CD4-positive, alpha-beta memory T cell (primary cell): ENCODE data around the gene PALLD. TPM values are rescaled to one million over a fixed set of nuclear protein-coding genes. Genes with fewer than 3 reads are reported as not detected.

Experiments used
- CTCF ChIA-PET: fragments of 350-600 bp; sonication (Branson Sonifier 250); formaldehyde crosslinking; loops from one replicate; lab custom pipeline; 2021; ENCODE audit warnings: inconsistent platforms; ENCODE audit not compliant: partially characterized antibody; lab: Charles Lee
- POLR2A ChIA-PET: fragments of 350-600 bp; sonication (Branson Sonifier 250); formaldehyde crosslinking; loops from one replicate; lab custom pipeline; 2021; ENCODE audit not compliant: partially characterized antibody; lab: Charles Lee
- DNase-seq, 5 donors: peaks; one replicate each; pipeline versions ENCODE4 v3.0.0 to v3.0.0-alpha.2; 2020 to 2022; ENCODE audit warnings: mixed read lengths in 1 of 5
- H3K27ac ChIP-seq: one replicate; pipeline ENCODE4 v1.7.0; 2013; ENCODE audit warnings: low read depth, low read length
- H3K27me3 ChIP-seq: 2 replicates; pipeline ENCODE4 v1.7.0; 2013; ENCODE audit warnings: mild to moderate bottlenecking, low read length, moderate library complexity; ENCODE audit not compliant: insufficient read depth
- H3K36me3 ChIP-seq: 2 replicates; pipeline ENCODE4 v1.7.0; 2013; ENCODE audit warnings: mild to moderate bottlenecking, low read length, moderate library complexity; ENCODE audit not compliant: insufficient read depth
- H3K4me1 ChIP-seq: 2 replicates; pipeline ENCODE4 v1.7.0; 2013; ENCODE audit warnings: mild to moderate bottlenecking, low read length, moderate library complexity; ENCODE audit not compliant: insufficient read depth
- H3K4me3 ChIP-seq, 2 donors: one replicate each; pipeline ENCODE4 v1.7.0; 2013; ENCODE audit warnings: low read length in 2 of 2, mild to moderate bottlenecking in 1 of 2
- H3K9me3 ChIP-seq, 2 donors: one replicate each; pipeline ENCODE4 v1.7.0; 2013; ENCODE audit warnings: low read length in 2 of 2, control low read depth in 1 of 2; ENCODE audit not compliant: control insufficient read depth in 1 of 2
- H3K27ac Mint-ChIP-seq, 7 donors: one replicate each; pipeline ENCODE4 v1.8.0; 2020 to 2021; ENCODE audit warnings: mixed read lengths in 7 of 7, mild to moderate bottlenecking in 6 of 7, inconsistent platforms in 3 of 7, moderate library complexity in 3 of 7
- H3K27me3 Mint-ChIP-seq, 2 donors: one replicate each; pipeline ENCODE4 v1.8.0; 2020 to 2021; ENCODE audit warnings: mixed read lengths in 2 of 2
- H3K36me3 Mint-ChIP-seq, 2 donors: one replicate each; pipeline ENCODE4 v1.8.0; 2020 to 2021; ENCODE audit warnings: mixed read lengths in 2 of 2, inconsistent platforms in 1 of 2, mild to moderate bottlenecking in 1 of 2
- H3K4me1 Mint-ChIP-seq, 4 donors: one replicate each; pipeline ENCODE4 v1.8.0; 2020 to 2021; ENCODE audit warnings: mixed read lengths in 4 of 4, mild to moderate bottlenecking in 1 of 4
- H3K4me3 Mint-ChIP-seq, 8 donors: one replicate each; pipeline ENCODE4 v1.8.0; 2020 to 2021; ENCODE audit warnings: mixed read lengths in 8 of 8, mild to moderate bottlenecking in 7 of 8, moderate library complexity in 6 of 8, inconsistent platforms in 3 of 8
- H3K9me3 Mint-ChIP-seq, 8 donors: one replicate each; pipeline ENCODE4 v1.8.0; 2020 to 2021; ENCODE audit warnings: mixed read lengths in 8 of 8, mild to moderate bottlenecking in 5 of 8, inconsistent platforms in 3 of 8, moderate library complexity in 1 of 8
- intact Hi-C: fragments of 100-400 bp; cut with micrococcal nuclease; formaldehyde crosslinking; loops from one replicate; pipeline ENCODE4 v1.15.1; 2023
- polyA plus RNA-seq, 2 donors: library from polyadenylated mRNA; unstranded; fragments of 300-500 nt; fragmentation: Illumina TruSeq; gene quantifications; one replicate each; pipeline ENCODE4 v1.2.3, GENCODE V29; 2021
- total RNA-seq, 2 experiments: library from RNA; stranded (reverse); gene quantifications; one replicate each; pipeline ENCODE4 v1.2.3, GENCODE V29; 2021

PALLD gene
- total and polyA plus RNA-seq, 4 experiments from 2014 or later: 0.55 to 1.4 (median 1.0) TPM; not detected in 1

GRCh38 chr4:168621806-168622589, 125.1 kb downstream of the PALLD start:
- DNase-seq: no peak
- Histone ChIP-seq H3K9me3 (no peaks in the 10 kb centered on the region), H3K36me3 (no peaks in the 10 kb centered on the region), H3K27me3 (no peaks in the 10 kb centered on the region), H3K4me3 (no peak overlapping the region), H3K27ac (no peak overlapping the region), H3K4me1 (no peaks in the 10 kb centered on the region)
- Mint-ChIP-seq H3K4me3 (no peak overlapping the region), H3K9me3 (peaks cover 0 to 1% (median 0%) of the 10 kb centered on the region in 8 donors), H3K27me3 (peaks cover 7 to 16% of the 10 kb centered on the region in 2 donors), H3K36me3 (no peaks in the 10 kb centered on the region), H3K27ac (no peak overlapping the region), H3K4me1 (no peaks in the 10 kb centered on the region)
- POLR2A ChIA-PET: no interaction called here
- intact Hi-C loops: no loop called here
- CTCF ChIA-PET: no interaction called here

- Histone ChIP-seq H3K4me3 (no peak overlapping the region), H3K27me3 (no peaks in the 10 kb centered on the region), H3K36me3 (no peaks in the 10 kb centered on the region), H3K4me1 (no peaks in the 10 kb centered on the region), H3K27ac (no peak overlapping the region), H3K9me3 (no peaks in the 10 kb centered on the region)
- Mint-ChIP-seq H3K4me3 (no peak overlapping the region), H3K9me3 (peaks cover 0 to 1% (median 0%) of the 10 kb centered on the region in 8 donors), H3K27ac (no peak overlapping the region), H3K36me3 (no peaks in the 10 kb centered on the region), H3K4me1 (no peaks in the 10 kb centered on the region), H3K27me3 (peaks cover 7 to 16% of the 10 kb centered on the region in 2 donors)
- intact Hi-C loops: no loop called here
- CTCF ChIA-PET: no interaction called here
- no peak for DNase-seq
- POLR2A ChIA-PET: no interaction called here
Observed at GRCh38 chr4:168622600-168622999, 125.7 kb downstream of the PALLD start.

- Mint-ChIP-seq H3K9me3 (peaks cover 0 to 1% (median 0%) of the 10 kb centered on the region in 8 donors), H3K27ac (no peak overlapping the region), H3K27me3 (peaks cover 7 to 16% of the 10 kb centered on the region in 2 donors), H3K4me1 (no peaks in the 10 kb centered on the region), H3K4me3 (no peak overlapping the region), H3K36me3 (no peaks in the 10 kb centered on the region)
- ChIA-PET POLR2A (no interaction called here), CTCF (no interaction called here)
- Histone ChIP-seq H3K9me3 (no peaks in the 10 kb centered on the region), H3K36me3 (no peaks in the 10 kb centered on the region), H3K4me1 (no peaks in the 10 kb centered on the region), H3K27ac (no peak overlapping the region), H3K27me3 (no peaks in the 10 kb centered on the region), H3K4me3 (no peak overlapping the region)
- DNase-seq: no peak
- intact Hi-C loops: no loop called here
Observed at GRCh38 chr4:168623011-168623410, 126.2 kb downstream of the PALLD start.

GRCh38 chr4:168623484-168623883, 126.6 kb downstream of the PALLD start:
- no peak overlapping the region for H3K4me3 ChIP-seq
- Mint-ChIP-seq H3K27me3 (peaks cover 10 to 18% of the 10 kb centered on the region in 2 donors), H3K4me3 (no peak overlapping the region), H3K36me3 (no peaks in the 10 kb centered on the region), H3K4me1 (no peaks in the 10 kb centered on the region), H3K27ac (no peak overlapping the region), H3K9me3 (peaks cover 0 to 1% (median 0%) of the 10 kb centered on the region in 8 donors)
- ChIA-PET POLR2A (no interaction called here), CTCF (no interaction called here)
- no peaks in the 10 kb centered on the region for H3K36me3 ChIP-seq
- H3K27ac ChIP-seq: no peak overlapping the region
- intact Hi-C loops: no loop called here
- no peaks in the 10 kb centered on the region for H3K27me3 ChIP-seq
- DNase-seq: no peak
- H3K4me1 ChIP-seq: no peaks in the 10 kb centered on the region
- H3K9me3 ChIP-seq: no peaks in the 10 kb centered on the region

- H3K9me3 Mint-ChIP-seq: no peaks in the 10 kb centered on the region
- no peaks in the 10 kb centered on the region for H3K36me3 Mint-ChIP-seq
- ChIA-PET CTCF (no interaction called here), POLR2A (no interaction called here)
- no peak overlapping the region for H3K27ac Mint-ChIP-seq
- peaks cover 5% of the 10 kb centered on the region for H3K4me1 ChIP-seq
- peaks cover 19 to 28% of the 10 kb centered on the region in 2 donors for H3K27me3 Mint-ChIP-seq
- H3K36me3 ChIP-seq: no peaks in the 10 kb centered on the region
- no peaks in the 10 kb centered on the region for H3K27me3 ChIP-seq
- no peak overlapping the region for H3K4me3 Mint-ChIP-seq
- DNase-seq: no peak
- no peaks in the 10 kb centered on the region for H3K9me3 ChIP-seq
- H3K4me3 ChIP-seq: no peak overlapping the region
- intact Hi-C loops: no loop called here
- H3K4me1 Mint-ChIP-seq: peaks cover 6 to 19% (median 8%) of the 10 kb centered on the region in 4 donors
- H3K27ac ChIP-seq: no peak overlapping the region
Observed at GRCh38 chr4:168628251-168628650, 131.4 kb downstream of the PALLD start.

GRCh38 chr4:168629566-168629965, 132.7 kb downstream of the PALLD start:
- CTCF ChIA-PET: no interaction called here

GRCh38 chr4:168630445-168631187, 133.8 kb downstream of the PALLD start:
- Histone ChIP-seq H3K9me3 (no peaks in the 10 kb centered on the region), H3K4me1 (peaks cover 5% of the 10 kb centered on the region), H3K27me3 (no peaks in the 10 kb centered on the region), H3K36me3 (no peaks in the 10 kb centered on the region), H3K4me3 (no peak overlapping the region), H3K27ac (no peak overlapping the region)
- no peak for DNase-seq
- H3K4me3 Mint-ChIP-seq: peak overlapping the region in 3 of 8 donors; percentile 18 to 73 (median 46)
- H3K27me3 Mint-ChIP-seq: peaks cover 30 to 35% of the 10 kb centered on the region in 2 donors
- no peak overlapping the region for H3K27ac Mint-ChIP-seq
- CTCF ChIA-PET: no interaction called here
- H3K36me3 Mint-ChIP-seq: no peaks in the 10 kb centered on the region
- peaks cover 6 to 19% (median 8%) of the 10 kb centered on the region in 4 donors for H3K4me1 Mint-ChIP-seq
- H3K9me3 Mint-ChIP-seq: no peaks in the 10 kb centered on the region
- intact Hi-C loops: no loop called here
- POLR2A ChIA-PET: no interaction called here

More at GRCh38 chr4:168629566-168629965, 132.7 kb downstream of the PALLD start:
- H3K36me3 ChIP-seq: no peaks in the 10 kb centered on the region
- H3K27ac ChIP-seq: no peak overlapping the region
- Mint-ChIP-seq H3K9me3 (no peaks in the 10 kb centered on the region), H3K27ac (no peak overlapping the region), H3K27me3 (peaks cover 22 to 31% of the 10 kb centered on the region in 2 donors), H3K4me3 (no peak overlapping the region), H3K4me1 (peaks cover 6 to 19% (median 8%) of the 10 kb centered on the region in 4 donors), H3K36me3 (no peaks in the 10 kb centered on the region)
- intact Hi-C loops: no loop called here
- no peak for DNase-seq
- POLR2A ChIA-PET: no interaction called here
- peaks cover 5% of the 10 kb centered on the region for H3K4me1 ChIP-seq
- H3K9me3 ChIP-seq: no peaks in the 10 kb centered on the region
- no peaks in the 10 kb centered on the region for H3K27me3 ChIP-seq
- H3K4me3 ChIP-seq: no peak overlapping the region
